ENCODE data around the gene ROBO1. TPM values are rescaled to one million over a fixed set of nuclear protein-coding genes. Genes with fewer than 3 reads are reported as not detected.

Gene ROBO1
- total RNA-seq, 1 donor from 2014 or later = 31.7 TPM

DNA sequence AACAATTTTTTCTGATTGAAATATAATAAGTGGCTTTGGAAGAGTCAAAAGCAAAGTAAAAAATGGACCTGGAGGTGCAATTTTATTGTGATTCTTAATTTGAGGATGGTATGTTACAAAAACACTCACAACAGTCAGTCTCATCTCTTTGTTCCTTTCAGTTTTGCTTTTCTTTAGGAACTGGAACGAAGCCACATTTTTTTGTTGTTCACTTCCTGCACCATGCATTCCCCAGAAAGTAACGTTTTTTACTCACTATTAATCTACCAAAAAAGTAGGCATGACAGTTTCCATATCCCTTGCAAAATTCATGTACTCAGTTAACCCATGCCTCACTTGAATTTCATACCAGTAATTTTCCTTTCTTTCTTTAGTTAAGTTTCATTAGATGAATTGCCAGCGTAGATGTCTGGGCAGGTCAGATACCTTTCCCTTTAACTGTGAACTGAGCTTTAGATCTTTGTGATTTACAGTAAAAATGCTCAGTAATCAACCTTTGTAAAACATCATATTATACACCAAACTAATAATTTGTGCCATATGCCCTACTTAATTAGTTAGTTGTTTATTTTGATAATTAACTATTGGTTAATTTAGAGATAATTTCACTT lies 384.3 kb downstream of the ROBO1 start:
- DNase-seq (ENCODE audit: low read depth) = no peak
- H3K4me3 ChIP-seq (ENCODE audit: low read depth, low read length) = no peak overlapping the region
- H3K36me3 ChIP-seq (ENCODE audit: control insufficient read depth, insufficient read depth, low read length) = no peaks in the 10 kb centered on the region
- TF ChIP-seq, protein P1, sequence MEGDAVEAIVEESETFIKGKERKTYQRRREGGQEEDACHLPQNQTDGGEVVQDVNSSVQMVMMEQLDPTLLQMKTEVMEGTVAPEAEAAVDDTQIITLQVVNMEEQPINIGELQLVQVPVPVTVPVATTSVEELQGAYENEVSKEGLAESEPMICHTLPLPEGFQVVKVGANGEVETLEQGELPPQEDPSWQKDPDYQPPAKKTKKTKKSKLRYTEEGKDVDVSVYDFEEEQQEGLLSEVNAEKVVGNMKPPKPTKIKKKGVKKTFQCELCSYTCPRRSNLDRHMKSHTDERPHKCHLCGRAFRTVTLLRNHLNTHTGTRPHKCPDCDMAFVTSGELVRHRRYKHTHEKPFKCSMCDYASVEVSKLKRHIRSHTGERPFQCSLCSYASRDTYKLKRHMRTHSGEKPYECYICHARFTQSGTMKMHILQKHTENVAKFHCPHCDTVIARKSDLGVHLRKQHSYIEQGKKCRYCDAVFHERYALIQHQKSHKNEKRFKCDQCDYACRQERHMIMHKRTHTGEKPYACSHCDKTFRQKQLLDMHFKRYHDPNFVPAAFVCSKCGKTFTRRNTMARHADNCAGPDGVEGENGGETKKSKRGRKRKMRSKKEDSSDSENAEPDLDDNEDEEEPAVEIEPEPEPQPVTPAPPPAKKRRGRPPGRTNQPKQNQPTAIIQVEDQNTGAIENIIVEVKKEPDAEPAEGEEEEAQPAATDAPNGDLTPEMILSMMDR (IDR thresholded peaks at IDR 0.05; ENCODE audit: insufficient read depth, low read length, poor library complexity, severe bottlenecking) = no peak
- no peaks in the 10 kb centered on the region for H3K27me3 ChIP-seq (ENCODE audit: control insufficient read depth, insufficient read depth, low read length)

DNA sequence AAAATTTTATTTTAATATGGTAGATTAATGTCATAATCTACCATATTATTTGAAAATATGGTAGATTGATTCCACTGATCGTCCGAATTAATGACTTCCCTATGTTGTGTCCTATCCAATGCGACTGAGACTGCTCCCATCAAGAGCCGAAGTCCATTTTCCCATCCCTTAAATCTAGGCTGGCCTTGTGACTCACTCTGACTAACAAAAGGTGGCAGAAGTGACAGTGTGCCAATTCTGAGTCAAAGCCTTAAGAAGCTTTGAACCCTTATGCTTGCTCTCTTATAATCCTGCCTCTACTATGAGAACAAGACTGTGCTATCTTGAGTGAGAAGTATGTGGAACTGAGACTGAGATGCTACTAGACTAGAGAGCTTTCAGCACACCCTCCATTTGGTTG lies 387.2 kb downstream of the ROBO1 start:
- TF ChIP-seq, protein P1 (IDR thresholded peaks at IDR 0.05; ENCODE audit: insufficient read depth, low read length, poor library complexity, severe bottlenecking) = no peak
- H3K27me3 ChIP-seq (ENCODE audit: control insufficient read depth, insufficient read depth, low read length) = no peaks in the 10 kb centered on the region
- H3K36me3 ChIP-seq (ENCODE audit: control insufficient read depth, insufficient read depth, low read length) = no peaks in the 10 kb centered on the region
- DNase-seq (ENCODE audit: low read depth) = no peak
- H3K4me3 ChIP-seq (ENCODE audit: low read depth, low read length) = no peak overlapping the region

DNA sequence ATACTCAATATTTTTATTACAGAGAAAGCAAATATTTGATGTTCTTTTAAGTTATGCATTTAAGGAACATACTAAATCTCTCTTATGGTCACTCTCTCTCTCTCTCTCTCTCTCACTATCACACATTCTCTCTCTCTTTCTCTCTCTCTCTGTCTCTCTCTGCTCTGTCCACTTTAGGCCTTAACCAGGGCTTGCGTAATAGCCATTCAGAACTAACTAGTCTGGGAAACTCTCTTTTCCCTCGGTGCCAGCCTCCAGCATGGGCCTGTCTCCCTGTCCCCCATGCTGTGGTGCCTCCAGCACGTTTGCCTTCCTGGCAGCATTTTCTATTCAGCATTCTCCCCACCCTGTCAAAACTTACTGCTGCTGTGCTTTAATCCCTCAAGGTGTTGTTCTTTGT lies 389.7 kb downstream of the ROBO1 start:
- Histone ChIP-seq H3K4me3 (ENCODE audit: low read depth, low read length) (no peak overlapping the region), H3K27me3 (ENCODE audit: control insufficient read depth, insufficient read depth, low read length) (no peaks in the 10 kb centered on the region), H3K36me3 (ENCODE audit: control insufficient read depth, insufficient read depth, low read length) (no peaks in the 10 kb centered on the region)
- no peak for DNase-seq (ENCODE audit: low read depth)
- TF ChIP-seq, protein P1 (IDR thresholded peaks at IDR 0.05; ENCODE audit: insufficient read depth, low read length, poor library complexity, severe bottlenecking) = no peak

DNA sequence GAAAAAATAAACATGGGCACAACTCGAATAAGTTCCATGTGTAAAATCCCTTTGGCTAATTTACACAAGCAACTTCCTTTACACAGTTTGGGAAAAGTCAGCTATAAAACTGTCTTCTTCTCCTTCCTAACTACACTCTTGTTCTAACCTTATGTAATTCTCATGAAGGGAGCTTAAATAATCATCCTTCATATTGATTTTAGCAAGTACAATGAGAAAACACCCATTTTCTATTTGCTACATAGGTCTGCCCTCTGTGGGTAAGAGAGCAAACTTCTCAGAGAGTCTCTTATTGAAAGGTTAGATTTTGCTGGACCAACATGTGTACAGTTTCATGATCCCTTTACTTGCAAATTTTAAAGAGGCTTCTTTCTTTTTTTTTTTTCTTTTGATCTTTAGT lies 398.5 kb downstream of the ROBO1 start:
- Histone ChIP-seq H3K36me3 (ENCODE audit: control insufficient read depth, insufficient read depth, low read length) (no peaks in the 10 kb centered on the region), H3K4me3 (ENCODE audit: low read depth, low read length) (no peak overlapping the region), H3K27me3 (ENCODE audit: control insufficient read depth, insufficient read depth, low read length) (no peaks in the 10 kb centered on the region)
- no peak for DNase-seq (ENCODE audit: low read depth)
- TF ChIP-seq, protein P1 (IDR thresholded peaks at IDR 0.05; ENCODE audit: insufficient read depth, low read length, poor library complexity, severe bottlenecking) = peak; percentile 29

DNA sequence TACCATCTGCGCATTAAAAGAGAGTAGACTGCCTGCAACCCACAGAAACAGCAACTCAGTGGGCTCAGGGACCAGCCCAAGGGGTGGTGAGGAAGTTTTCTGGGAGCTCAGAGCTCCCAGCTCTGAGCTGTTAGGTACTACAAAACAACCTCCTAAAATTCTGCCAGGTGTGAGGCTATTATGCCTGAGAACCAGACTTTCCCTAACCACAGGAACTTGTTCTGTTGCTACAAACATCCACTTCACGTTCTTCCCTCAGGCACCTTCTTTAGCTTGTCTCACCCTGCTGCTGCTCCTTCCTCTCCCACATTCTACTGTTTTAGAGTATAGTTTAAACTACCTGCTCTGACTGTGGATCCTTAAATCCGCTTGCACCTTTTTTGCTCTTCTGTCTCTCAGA lies 399.4 kb downstream of the ROBO1 start:
- TF ChIP-seq, protein P1 (IDR thresholded peaks at IDR 0.05; ENCODE audit: insufficient read depth, low read length, poor library complexity, severe bottlenecking) = no peak

DNA sequence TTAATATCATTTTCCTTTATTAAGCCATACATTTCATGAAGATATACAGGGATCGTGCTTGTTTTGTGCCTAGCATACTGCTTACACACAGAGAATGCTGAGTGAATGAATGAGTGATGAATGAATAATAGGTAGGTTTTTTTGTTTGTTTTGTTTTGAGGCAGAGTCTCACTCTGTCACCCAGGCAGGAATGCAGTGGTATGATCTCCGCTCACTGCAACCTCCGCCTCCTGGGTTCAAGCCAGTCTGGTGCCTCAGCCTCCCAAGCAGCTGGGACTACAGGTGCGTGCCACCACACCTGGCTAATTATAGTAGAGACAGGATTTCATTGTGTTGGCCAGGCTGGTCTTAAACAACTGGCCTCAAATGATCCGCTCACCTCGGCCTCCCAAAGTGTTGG lies 400.0 kb downstream of the ROBO1 start:
- H3K27me3 ChIP-seq (ENCODE audit: control insufficient read depth, insufficient read depth, low read length) = no peaks in the 10 kb centered on the region
- TF ChIP-seq, protein P1 (IDR thresholded peaks at IDR 0.05; ENCODE audit: insufficient read depth, low read length, poor library complexity, severe bottlenecking) = no peak
- no peak for DNase-seq (ENCODE audit: low read depth)

More for the DNA sequence above, 399.4 kb downstream of the ROBO1 start:
- Histone ChIP-seq H3K36me3 (ENCODE audit: control insufficient read depth, insufficient read depth, low read length) (no peaks in the 10 kb centered on the region), H3K27me3 (ENCODE audit: control insufficient read depth, insufficient read depth, low read length) (no peaks in the 10 kb centered on the region), H3K4me3 (ENCODE audit: low read depth, low read length) (no peak overlapping the region)
- peak; percentile 41 for DNase-seq (ENCODE audit: low read depth)

More for the DNA sequence above, 400.0 kb downstream of the ROBO1 start:
- no peaks in the 10 kb centered on the region for H3K36me3 ChIP-seq (ENCODE audit: control insufficient read depth, insufficient read depth, low read length)
- no peak overlapping the region for H3K4me3 ChIP-seq (ENCODE audit: low read depth, low read length)
